ENCODE data around the gene RAB31. TPM values are rescaled to one million over a fixed set of nuclear protein-coding genes. Genes with fewer than 3 reads are reported as not detected.

The RAB31 gene
- total RNA-seq, 4 donors from 2014 or later = 12.2 to 22.0 (median 15.6) TPM

DNA sequence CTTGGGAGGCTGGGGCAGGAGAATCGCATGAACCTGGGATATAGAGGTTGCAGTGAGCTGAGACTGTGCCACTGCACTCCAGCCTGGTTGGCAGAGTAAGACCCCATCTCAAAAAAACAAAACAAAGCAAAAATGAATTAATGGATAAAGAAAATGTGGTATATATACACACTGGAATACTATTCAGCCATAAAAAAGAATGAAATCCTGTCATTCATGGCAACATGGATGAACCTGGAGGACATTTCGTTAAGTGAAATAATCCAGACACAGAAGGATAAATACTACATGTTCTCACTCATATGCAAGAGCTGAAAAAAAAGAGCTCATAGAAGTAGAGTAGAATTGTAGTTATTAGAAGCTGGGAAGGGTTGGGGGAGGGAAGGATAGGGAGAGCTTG is 80.8 kb downstream of the RAB31 start:
- intact Hi-C loops (cut with DNase I; ENCODE audit: low total_unique reads) = no loop called here
- DNase-seq (ENCODE audit: low spot score in 2 of 2) = no peak
- WGBS, 2 donors = 87 to 91% methylated on average over 2 of the region's 2 CpGs
- no peak for TF ChIP-seq POLR2A (IDR thresholded peaks at IDR 0.05)
- TF ChIP-seq, protein P1, sequence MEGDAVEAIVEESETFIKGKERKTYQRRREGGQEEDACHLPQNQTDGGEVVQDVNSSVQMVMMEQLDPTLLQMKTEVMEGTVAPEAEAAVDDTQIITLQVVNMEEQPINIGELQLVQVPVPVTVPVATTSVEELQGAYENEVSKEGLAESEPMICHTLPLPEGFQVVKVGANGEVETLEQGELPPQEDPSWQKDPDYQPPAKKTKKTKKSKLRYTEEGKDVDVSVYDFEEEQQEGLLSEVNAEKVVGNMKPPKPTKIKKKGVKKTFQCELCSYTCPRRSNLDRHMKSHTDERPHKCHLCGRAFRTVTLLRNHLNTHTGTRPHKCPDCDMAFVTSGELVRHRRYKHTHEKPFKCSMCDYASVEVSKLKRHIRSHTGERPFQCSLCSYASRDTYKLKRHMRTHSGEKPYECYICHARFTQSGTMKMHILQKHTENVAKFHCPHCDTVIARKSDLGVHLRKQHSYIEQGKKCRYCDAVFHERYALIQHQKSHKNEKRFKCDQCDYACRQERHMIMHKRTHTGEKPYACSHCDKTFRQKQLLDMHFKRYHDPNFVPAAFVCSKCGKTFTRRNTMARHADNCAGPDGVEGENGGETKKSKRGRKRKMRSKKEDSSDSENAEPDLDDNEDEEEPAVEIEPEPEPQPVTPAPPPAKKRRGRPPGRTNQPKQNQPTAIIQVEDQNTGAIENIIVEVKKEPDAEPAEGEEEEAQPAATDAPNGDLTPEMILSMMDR (IDR thresholded peaks at IDR 0.05) = no peak
- H3K4me3 ChIP-seq (ENCODE audit: low read depth, poor library complexity, severe bottlenecking) = no peak overlapping the region

DNA sequence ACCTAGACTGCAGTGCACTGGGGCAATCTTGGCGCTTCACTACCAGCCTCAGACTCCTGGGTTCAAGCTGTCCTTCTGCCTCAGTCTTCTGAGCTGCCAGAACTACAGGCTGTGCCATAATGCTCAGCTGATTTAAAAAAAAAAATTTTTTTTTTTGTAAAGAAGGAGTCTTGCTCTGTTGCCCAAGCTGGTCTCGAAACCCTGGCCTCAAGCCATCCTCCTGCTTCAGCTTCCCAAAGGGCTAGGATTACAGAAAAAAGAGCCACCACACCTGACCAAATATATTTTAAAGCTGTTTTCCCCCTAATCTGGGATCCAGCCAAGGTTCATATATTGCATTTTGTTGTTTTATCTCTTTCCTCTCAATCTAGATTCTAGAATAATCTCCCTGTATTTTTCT is 82.2 kb downstream of the RAB31 start:
- H3K4me3 ChIP-seq (ENCODE audit: low read depth, poor library complexity, severe bottlenecking) = no peak overlapping the region
- intact Hi-C loops (cut with DNase I; ENCODE audit: low total_unique reads) = no loop called here
- no peak for TF ChIP-seq POLR2A (IDR thresholded peaks at IDR 0.05)
- TF ChIP-seq, protein P1 (IDR thresholded peaks at IDR 0.05) = no peak
- no peak for DNase-seq (ENCODE audit: low spot score in 2 of 2)
- WGBS, 2 donors = 81 to 86% methylated on average over 2 of the region's 2 CpGs

DNA sequence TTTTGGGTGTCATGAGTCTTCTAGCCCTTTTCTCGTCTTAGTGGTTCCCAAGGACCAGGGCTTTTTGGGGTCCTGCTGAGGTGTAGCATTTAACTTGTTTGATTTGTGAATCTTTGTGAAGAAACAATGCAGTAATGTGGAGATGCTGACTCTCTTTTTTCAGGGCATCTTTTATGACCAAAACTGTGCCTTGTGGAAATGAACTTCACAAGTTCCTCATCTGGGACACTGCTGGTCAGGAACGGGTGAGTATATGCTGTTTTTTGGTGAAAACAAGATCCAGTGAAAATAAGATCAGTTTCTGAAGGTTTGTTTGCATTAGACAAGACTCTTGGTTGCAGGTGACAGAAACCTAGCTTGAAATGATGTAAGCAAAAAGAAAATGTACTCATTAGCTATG is 83.9 kb downstream of the RAB31 start:
- H3K4me3 ChIP-seq (ENCODE audit: low read depth, poor library complexity, severe bottlenecking) = no peak overlapping the region
- no peak for TF ChIP-seq POLR2A (IDR thresholded peaks at IDR 0.05)
- TF ChIP-seq, protein P1 (IDR thresholded peaks at IDR 0.05) = no peak
- WGBS, 2 donors = 92 to 95% methylated on average over 2 of the region's 2 CpGs
- intact Hi-C loops (cut with DNase I; ENCODE audit: low total_unique reads) = no loop called here
- DNase-seq (ENCODE audit: low spot score in 2 of 2) = no peak

DNA sequence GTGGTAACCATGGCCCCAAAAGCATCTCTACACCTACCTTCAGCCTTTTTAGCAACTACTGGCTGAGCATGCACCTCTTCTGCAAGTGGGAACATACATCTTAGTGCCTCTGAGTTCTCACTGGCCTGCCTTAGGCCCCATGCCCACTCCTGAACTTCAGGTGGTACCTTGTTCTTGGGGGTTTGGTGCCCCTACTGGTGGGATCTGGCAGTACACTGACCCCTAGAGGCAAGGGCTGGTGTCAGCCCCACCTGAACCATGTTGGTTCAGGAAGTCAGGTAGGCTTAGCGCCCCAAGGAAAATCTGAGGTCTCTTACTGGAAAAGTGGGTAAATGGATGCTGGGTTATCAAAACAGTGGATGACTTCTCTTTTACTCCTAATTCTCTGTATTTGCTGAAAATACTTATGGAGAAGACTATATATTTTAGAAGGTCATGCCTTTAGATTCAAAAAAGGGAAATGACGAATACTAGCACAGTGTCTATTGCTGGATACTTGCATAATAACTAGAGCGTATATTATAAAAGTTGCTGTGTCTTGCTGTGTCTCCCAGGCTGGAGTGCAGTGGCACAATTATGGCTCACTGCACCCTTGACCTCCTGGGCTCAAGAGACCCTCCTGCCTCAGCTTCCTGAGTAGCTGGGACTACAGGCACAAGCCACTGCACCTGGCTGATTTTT is 84.6 kb downstream of the RAB31 start:
- 97% methylated on average over 3 of the region's 3 CpGs for WGBS, 2 donors
- TF ChIP-seq POLR2A (IDR thresholded peaks at IDR 0.05) = no peak
- TF ChIP-seq, protein P1 (IDR thresholded peaks at IDR 0.05) = no peak
- intact Hi-C loops (cut with DNase I; ENCODE audit: low total_unique reads) = no loop called here
- DNase-seq (ENCODE audit: low spot score in 2 of 2) = no peak
- no peak overlapping the region for H3K4me3 ChIP-seq (ENCODE audit: low read depth, poor library complexity, severe bottlenecking)

DNA sequence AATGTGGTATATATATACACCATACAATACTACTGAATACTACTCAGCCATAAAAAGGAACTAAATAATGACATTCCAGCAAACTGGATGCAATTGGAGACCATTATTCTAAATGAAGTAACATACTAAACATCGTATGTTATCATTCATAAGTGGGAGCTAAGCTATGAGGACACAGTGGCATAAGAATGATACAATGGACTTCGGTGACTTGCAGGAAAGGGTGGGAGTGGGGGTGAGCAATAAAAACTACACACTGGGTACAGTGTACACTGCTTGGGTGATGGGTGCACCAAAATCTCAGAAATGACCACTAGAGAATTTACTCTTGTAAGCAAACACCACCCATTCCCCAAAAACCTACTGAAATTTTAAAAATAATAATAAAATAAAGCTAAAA is 87.9 kb downstream of the RAB31 start:
- DNase-seq (ENCODE audit: low spot score in 2 of 2) = no peak
- intact Hi-C loops (cut with DNase I; ENCODE audit: low total_unique reads) = no loop called here
- H3K4me3 ChIP-seq (ENCODE audit: low read depth, poor library complexity, severe bottlenecking) = no peak overlapping the region
- 81% methylated on average over 2 of the region's 2 CpGs for WGBS, 2 donors
- TF ChIP-seq, protein P1 (IDR thresholded peaks at IDR 0.05) = no peak
- no peak for TF ChIP-seq POLR2A (IDR thresholded peaks at IDR 0.05)

All from lower leg skin (tissue), 4 donors.